GM19452 (cell line): Measurements from ENCODE around the gene TNS3.

Source experiments
- ATAC-seq: cut with Tn5 transposase; IDR thresholded peaks from one replicate; pipeline ENCODE4 v1.9.1; 2021; ENCODE audit not compliant: unreplicated experiment

Gene TNS3

DNA sequence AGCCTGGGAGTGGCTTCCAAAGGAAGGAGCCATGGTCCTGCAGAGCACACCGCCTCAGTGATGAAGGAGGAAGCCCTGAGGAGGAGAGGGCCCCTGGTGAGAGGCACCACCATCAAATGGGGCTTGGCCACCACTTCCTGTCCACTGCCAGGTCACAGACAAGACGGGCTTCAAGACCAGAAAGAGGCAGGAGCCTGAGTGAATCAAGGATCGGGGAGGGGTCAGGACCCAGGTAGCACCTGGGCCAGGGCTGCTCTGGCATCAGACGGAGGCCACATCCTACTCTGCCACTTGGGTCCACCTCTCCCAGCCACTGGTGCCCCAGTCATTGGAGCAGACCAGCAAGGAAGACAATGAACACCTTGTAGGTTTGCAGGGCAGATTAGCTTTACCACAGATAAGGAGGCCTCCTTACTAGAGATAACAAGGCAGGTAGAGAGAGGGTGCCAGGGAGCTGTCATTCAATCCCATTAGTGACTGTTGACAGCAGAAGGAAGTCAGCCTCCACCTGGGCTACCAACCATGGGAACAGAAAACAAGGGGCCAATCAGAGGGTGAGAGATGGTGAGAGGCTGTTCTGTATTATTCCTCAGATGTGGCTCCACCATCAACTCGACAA, 143.4 kb downstream of the TNS3 start:
- ATAC-seq, result no peak

GRCh38 chr7:47435889-47436312, 146.0 kb downstream of the TNS3 start:
- ATAC-seq, result no peak

DNA sequence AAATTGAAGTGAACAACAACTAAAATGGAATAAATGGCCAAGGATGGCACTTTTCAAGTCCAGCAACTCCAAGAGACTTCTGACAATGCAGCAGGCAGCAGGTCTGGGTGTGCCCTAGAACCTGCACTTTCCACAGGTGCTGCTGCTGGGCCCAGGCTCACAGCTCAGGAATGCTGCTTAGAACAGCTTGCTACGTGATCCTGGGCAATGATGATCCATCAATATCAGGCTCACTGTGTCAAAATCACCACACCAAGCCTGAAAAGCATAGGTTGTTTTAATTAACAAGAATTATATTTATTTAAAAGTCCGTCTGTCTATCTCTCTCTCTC, 148.4 kb downstream of the TNS3 start:
- no peak for ATAC-seq

DNA sequence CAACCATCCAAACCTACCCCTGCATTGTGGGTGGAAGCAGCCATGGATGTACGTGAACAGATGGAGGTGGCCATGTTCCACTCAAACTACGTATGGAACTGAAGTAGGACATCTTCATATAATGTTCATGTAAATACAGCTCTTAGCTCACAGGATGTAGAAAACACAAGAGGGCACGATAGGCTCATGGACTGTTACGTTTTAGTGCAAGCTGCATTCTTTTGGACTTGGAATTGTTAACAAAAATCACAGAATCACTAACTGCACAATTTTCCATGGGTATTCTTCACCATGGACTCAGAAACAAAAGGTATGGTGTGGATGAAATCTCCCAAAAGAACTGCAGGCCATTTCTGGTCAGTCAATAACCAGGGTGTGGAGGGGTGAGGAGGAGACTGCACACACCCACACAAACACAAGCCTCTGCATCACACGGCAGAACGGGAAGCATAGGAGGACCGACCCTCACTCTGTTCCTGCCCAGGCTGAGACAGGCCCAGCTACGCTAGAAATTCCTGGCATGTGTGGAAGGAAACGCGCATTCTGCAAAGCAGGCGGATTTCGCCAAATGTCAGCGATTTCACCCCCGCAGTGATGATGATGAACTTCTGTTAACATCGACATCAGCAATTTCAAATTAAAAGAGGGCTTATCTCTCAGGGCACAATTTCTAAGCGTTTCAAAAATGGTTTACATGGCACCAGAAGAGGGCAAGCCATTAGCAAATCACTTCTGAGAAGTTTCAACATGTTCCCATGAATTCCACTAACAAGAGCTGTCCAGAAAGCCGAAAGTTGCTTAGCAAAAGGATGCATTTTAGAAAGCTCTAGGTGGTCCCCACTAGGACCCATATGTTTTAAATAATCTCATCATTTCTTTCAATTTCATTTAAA, 149.0 kb downstream of the TNS3 start:
- no peak for ATAC-seq

DNA sequence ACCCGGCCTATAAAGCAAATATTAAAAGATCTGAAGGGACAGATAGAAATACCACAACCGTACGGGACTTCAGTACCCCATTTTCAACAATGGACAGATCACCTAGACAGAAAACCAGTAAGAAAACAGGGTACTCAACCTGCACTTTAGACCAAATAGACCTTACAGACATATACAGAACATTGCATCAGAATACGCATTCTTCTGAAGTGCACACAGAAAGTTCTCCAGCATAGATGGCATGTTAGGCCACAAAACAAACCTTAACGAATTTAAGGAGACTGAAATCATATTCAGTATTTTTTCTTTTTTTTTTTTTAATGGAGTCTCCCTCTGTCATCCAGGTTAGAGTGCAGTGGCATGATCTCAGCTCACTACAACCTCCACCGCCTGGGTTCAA, 151.5 kb downstream of the TNS3 start:
- no peak for ATAC-seq

DNA sequence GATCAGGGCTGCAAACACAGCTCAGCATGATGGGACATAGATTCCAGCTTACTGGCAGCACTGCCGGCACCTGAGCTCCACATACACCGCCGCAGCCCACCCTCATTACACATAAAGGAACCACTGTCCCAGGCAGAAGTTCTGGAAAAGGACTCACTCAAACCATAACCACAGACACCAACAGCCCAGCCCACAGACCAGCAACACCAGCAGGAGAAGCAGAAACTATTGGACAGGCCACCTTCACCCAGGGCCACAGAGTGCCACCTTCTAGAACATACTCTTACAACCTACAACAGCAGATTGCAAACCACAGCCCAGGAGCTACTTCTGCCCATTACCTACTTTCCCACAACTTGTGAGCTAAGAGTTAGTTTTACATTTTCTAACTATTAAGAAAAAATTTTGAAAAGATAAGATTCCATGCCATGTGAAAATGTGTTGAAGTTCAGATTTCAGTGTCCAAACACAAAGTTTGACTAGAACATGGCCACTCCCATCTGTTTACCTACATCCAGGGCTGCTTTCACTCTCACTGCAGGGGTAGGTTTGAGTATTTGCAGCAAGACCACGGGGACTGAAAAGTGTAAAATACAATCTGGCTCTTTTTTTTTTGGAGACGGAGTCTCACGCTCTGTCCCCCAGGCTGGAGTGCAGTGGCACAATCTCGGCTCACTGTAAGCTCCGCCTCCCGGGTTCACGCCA, 153.0 kb downstream of the TNS3 start:
- ATAC-seq, result no peak

GRCh38 chr7:47428052-47428767, 153.7 kb downstream of the TNS3 start:
- ATAC-seq, result no peak

- ATAC-seq, result no peak
These were observed 154.8 kb downstream of the TNS3 start for GRCh38 chr7:47427051-47427643.

GRCh38 chr7:47424523-47424922, 157.4 kb downstream of the TNS3 start:
- no peak for ATAC-seq

- no peak for ATAC-seq
These were observed 158.7 kb downstream of the TNS3 start for GRCh38 chr7:47423196-47423595.

GRCh38 chr7:47422611-47423010, 159.3 kb downstream of the TNS3 start:
- no peak for ATAC-seq

DNA sequence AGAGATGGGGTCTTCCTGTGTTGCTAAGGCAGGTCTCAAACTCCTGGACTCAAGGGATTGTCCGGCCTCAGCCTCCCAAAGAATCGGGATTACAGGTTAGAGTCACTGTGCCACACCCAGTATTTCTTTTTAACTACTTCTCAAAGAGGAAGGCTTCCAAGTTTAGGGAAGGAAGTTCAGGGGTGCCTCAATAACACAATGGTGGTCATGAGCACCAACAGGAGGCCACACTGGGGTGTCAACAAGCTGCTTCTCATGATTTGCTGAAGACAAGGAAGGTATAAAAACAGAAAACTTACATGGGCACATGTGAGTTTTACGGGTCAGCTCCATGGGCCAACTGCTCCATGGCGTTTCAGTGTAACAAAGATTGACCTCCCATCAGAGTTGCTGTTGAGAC, 160.5 kb downstream of the TNS3 start:
- no peak for ATAC-seq

DNA sequence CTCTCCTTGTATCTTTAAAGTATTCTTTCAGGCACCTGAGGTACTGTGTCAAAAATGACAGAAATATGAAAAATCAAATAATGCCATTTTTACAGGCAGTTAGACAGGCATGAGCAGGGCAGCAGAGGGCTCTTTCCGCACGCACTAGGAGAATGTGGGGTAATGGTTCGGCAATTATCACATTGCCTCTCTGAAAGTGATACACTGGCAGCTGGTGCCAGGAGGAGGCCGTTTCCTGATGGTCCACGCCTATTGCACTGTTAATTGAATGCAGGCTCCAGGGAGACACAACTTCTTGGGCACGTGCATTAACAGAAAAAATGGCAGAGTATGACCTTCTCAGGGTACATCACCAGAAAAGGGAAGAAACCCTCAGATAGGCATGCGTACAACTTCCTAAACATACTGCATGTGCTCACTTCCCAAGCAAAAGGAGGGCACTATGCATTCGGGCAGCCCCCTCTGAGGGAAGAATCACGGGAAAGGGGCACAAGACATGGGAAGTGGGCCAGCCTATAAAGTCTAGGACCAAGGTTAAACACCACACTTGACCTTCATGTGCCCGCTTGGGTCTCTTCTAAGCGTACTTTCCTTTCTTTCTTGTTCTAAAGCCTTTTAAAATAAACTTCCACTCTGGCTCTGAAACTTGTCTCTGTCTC, 161.7 kb downstream of the TNS3 start:
- no peak for ATAC-seq

GRCh38 chr7:47419471-47419870, 162.4 kb downstream of the TNS3 start:
- ATAC-seq, result no peak

DNA sequence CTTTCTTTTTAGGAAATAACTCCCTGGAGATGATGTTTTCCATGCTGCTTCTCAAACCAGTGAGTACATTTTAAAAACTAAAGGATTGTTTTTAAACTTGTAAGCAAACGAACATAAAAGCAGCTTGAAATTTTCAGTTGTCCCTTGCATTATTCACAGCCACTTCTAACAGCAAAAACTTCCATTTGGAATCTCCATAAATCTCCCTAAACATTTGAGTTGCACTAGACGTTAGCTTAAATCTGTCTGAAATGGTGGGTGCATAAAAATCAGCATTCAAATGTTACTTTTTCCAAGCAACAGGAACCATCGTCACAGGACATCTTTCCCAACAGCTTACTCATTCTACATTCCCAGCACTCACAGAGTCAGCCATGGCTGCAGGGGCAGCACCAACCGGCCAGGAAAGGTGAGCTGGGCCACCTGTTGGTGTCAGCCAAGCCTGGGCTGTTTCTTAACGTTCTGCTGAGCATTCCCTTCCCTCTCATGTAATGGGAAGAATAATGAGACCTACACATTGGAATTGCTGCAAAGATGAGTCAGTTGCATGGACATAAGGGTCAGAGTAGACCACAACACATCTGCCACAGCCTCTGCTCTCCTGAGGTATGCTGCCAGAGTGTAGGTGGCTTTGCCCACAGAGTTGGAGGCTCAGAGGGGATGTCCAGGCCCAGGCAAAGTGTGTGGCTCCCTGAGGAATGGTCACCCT, 163.2 kb downstream of the TNS3 start:
- ATAC-seq, result no peak

GRCh38 chr7:47416492-47417480, 165.1 kb downstream of the TNS3 start:
- ATAC-seq, result no peak

- ATAC-seq, result no peak
These were observed 166.3 kb downstream of the TNS3 start for GRCh38 chr7:47415318-47416212.
